B cell (primary cell): Measurements from ENCODE around the gene PHLPP1. TPM values are rescaled to one million over a fixed set of nuclear protein-coding genes. Genes with fewer than 3 reads are reported as not detected.

Experiments
- ATAC-seq: fragments of 200-7000 bp; cut with Tn5 transposase; one replicate; pipeline ENCODE4 v1.10.0; 2021; ENCODE audit warnings: low read depth, mild to moderate bottlenecking, moderate number of reproducible peaks, moderate library complexity
- CTCF ChIA-PET: fragments of 350-600 bp; sonication (Branson Sonifier 250); formaldehyde crosslinking; loops from one replicate; lab custom pipeline; 2021; ENCODE audit warnings: antibody characterized with exemption, inconsistent platforms; lab: Charles Lee
- POLR2A ChIA-PET: fragments of 350-600 bp; sonication (Branson Sonifier 250); formaldehyde crosslinking; loops from one replicate; lab custom pipeline; 2021; ENCODE audit warnings: antibody characterized with exemption; lab: Charles Lee
- DNase-seq: peaks from one replicate; pipeline ENCODE4 v3.0.0; 2013
- H2AFZ ChIP-seq: 2 replicates; pipeline ENCODE4 v1.6.1; 2012; ENCODE audit warnings: mild to moderate bottlenecking, low read depth, low read length; ENCODE audit not compliant: insufficient read depth, poor library complexity, severe bottlenecking
- H3K27ac ChIP-seq, 2 donors: 1 replicate in 1 of 2; 2 replicates in 1 of 2; pipeline ENCODE4 v1.5.1; 2012 to 2013; ENCODE audit warnings: low read length in 2 of 2, mild to moderate bottlenecking in 2 of 2, moderate library complexity in 1 of 2
- H3K27me3 ChIP-seq, 4 experiments: fragments of 200-600 bp in 1 of 4; sonication (generic) in 1 of 4; replicated peaks in 1 of 4; 1 replicate in 2 of 4; 2 replicates in 2 of 4; pipeline versions ENCODE4 v1.6.1 to v1.7.0; 2013 to 2016; ENCODE audit warnings: low read length in 3 of 4, mild to moderate bottlenecking in 2 of 4, mixed read lengths in 1 of 4, moderate library complexity in 1 of 4; ENCODE audit not compliant: insufficient read depth in 4 of 4, control insufficient read depth in 3 of 4; ENCODE audit errors: control extremely low read depth in 1 of 4
- H3K36me3 ChIP-seq, 2 experiments: replicated peaks in 1 of 2; 1 replicate in 1 of 2; 2 replicates in 1 of 2; pipeline versions ENCODE4 v1.6.1 to v1.7.1; 2013; ENCODE audit warnings: low read length in 1 of 2; ENCODE audit not compliant: insufficient read depth in 2 of 2, control insufficient read depth in 1 of 2; ENCODE audit errors: control extremely low read depth in 1 of 2, extremely low read depth in 1 of 2
- H3K4me1 ChIP-seq, 2 donors: fragments of 200-600 bp in 1 of 2; sonication (generic) in 1 of 2; 1 replicate in 1 of 2; 2 replicates in 1 of 2; pipeline versions ENCODE4 v1.5.1 to v1.6.1; 2013 to 2017; ENCODE audit warnings: low read length in 2 of 2; ENCODE audit not compliant: control insufficient read depth in 2 of 2, insufficient read depth in 2 of 2
- H3K4me2 ChIP-seq: replicated peaks from 2 replicates; pipeline ENCODE3; 2012; ENCODE audit warnings: mild to moderate bottlenecking, low read depth, low read length; ENCODE audit not compliant: poor library complexity, severe bottlenecking
- H3K4me3 ChIP-seq, 5 experiments: fragments of 200-600 bp in 1 of 5; sonication (generic) in 1 of 5; 1 replicate in 3 of 5; 2 replicates in 2 of 5; pipeline versions ENCODE4 v1.5.1 to v1.7.0; 2011 to 2016; ENCODE audit warnings: low read length in 4 of 5, mild to moderate bottlenecking in 4 of 5, low read depth in 2 of 5, control low read depth in 1 of 5, moderate library complexity in 1 of 5; ENCODE audit not compliant: insufficient read depth in 1 of 5; ENCODE audit errors: control extremely low read depth in 1 of 5, extremely low read depth in 1 of 5
- H3K79me2 ChIP-seq: fragments of 200-600 bp; sonication (generic); one replicate; pipeline ENCODE4 v1.6.0; 2016; ENCODE audit warnings: low read length; ENCODE audit not compliant: control insufficient read depth, insufficient read depth
- H3K9ac ChIP-seq: fragments of 200-600 bp; sonication (generic); 2 replicates; pipeline ENCODE4 v1.6.1; 2017; ENCODE audit warnings: mild to moderate bottlenecking, low read length, moderate library complexity
- H3K9me3 ChIP-seq, 3 donors: one replicate each; pipeline versions ENCODE4 v1.6.1 to v1.7.1; 2013; ENCODE audit warnings: low read length in 2 of 3; ENCODE audit not compliant: control insufficient read depth in 2 of 3, insufficient read depth in 1 of 3; ENCODE audit errors: control extremely low read depth in 1 of 3
- H4K20me1 ChIP-seq: 2 replicates; pipeline ENCODE4 v1.6.0; 2012; ENCODE audit warnings: mild to moderate bottlenecking, low read length; ENCODE audit not compliant: insufficient read depth, control insufficient read depth, poor library complexity, severe bottlenecking
- H3K27ac Mint-ChIP-seq: one replicate; pipeline ENCODE4 v1.8.0; 2021; ENCODE audit warnings: mixed read lengths
- H3K27me3 Mint-ChIP-seq: one replicate; pipeline ENCODE4 v1.8.0; 2021; ENCODE audit warnings: mixed read lengths
- H3K4me1 Mint-ChIP-seq: one replicate; pipeline ENCODE4 v1.8.0; 2021; ENCODE audit warnings: mixed read lengths
- H3K4me3 Mint-ChIP-seq: one replicate; pipeline ENCODE4 v1.8.0; 2021; ENCODE audit warnings: mixed read lengths
- H3K9me3 Mint-ChIP-seq: one replicate; pipeline ENCODE4 v1.8.0; 2022; ENCODE audit warnings: mixed read lengths; ENCODE audit not compliant: insufficient read depth
- EZH2 ChIP-seq: IDR thresholded peaks from 2 replicates; pipeline ENCODE4 v1.6.1; 2012; ENCODE audit warnings: borderline replicate concordance, low read depth, mild to moderate bottlenecking, moderate library complexity, low read length; ENCODE audit not compliant: insufficient read depth, poor library complexity, severe bottlenecking
- WGBS: methylation state at CpG from one replicate; pipeline ENCODE4 v1.1.5; 2013; ENCODE audit warnings: missing lambda C conversion rate; ENCODE audit not compliant: insufficient coverage; 5-methylcytosine and 5-hydroxymethylcytosine counted together
- intact Hi-C: fragments of 100-400 bp; cut with micrococcal nuclease; formaldehyde crosslinking; loops from one replicate; pipeline ENCODE4 v1.10.0; 2022
- polyA plus RNA-seq: library from polyadenylated mRNA; depleted of rRNA; stranded (reverse); fragments of >200 nt; gene quantifications from 2 replicates; pipeline ENCODE4 v1.2.3, GENCODE V29; 2012
- total RNA-seq, 2 donors: library from RNA; stranded (reverse); fragments of 120-200 nt in 1 of 2; gene quantifications; 1 replicate in 1 of 2; 2 replicates in 1 of 2; pipeline versions ENCODE4 v1.2.3 to v1.2.4, GENCODE V29; 2013 to 2022
- TF ChIP-seq, protein P1 (sequence below): fragments of 200-600 bp; IDR thresholded peaks from one replicate; pipeline ENCODE4 v1.8.0; 2022; ENCODE audit warnings: antibody characterized with exemption, mild to moderate bottlenecking

Gene PHLPP1
- total and polyA plus RNA-seq, 2 donors (not counting 1 experiment from before 2014, with no cell fraction given) = 3.0 to 20.7 TPM

- H4K20me1 ChIP-seq = no peaks in the 10 kb centered on the region
- no peak for TF ChIP-seq EZH2
- TF ChIP-seq, protein P1, sequence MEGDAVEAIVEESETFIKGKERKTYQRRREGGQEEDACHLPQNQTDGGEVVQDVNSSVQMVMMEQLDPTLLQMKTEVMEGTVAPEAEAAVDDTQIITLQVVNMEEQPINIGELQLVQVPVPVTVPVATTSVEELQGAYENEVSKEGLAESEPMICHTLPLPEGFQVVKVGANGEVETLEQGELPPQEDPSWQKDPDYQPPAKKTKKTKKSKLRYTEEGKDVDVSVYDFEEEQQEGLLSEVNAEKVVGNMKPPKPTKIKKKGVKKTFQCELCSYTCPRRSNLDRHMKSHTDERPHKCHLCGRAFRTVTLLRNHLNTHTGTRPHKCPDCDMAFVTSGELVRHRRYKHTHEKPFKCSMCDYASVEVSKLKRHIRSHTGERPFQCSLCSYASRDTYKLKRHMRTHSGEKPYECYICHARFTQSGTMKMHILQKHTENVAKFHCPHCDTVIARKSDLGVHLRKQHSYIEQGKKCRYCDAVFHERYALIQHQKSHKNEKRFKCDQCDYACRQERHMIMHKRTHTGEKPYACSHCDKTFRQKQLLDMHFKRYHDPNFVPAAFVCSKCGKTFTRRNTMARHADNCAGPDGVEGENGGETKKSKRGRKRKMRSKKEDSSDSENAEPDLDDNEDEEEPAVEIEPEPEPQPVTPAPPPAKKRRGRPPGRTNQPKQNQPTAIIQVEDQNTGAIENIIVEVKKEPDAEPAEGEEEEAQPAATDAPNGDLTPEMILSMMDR = no peak
- WGBS = 96% methylated on average over 4 of the region's 4 CpGs
- Mint-ChIP-seq H3K27me3 (no peaks in the 10 kb centered on the region), H3K9me3 (peaks cover 8% of the 10 kb centered on the region), H3K4me3 (no peak overlapping the region), H3K4me1 (no peaks in the 10 kb centered on the region), H3K27ac (no peak overlapping the region)
- no peak overlapping the region for H3K27ac ChIP-seq
- no peak overlapping the region for H3K4me3 ChIP-seq
- no peaks in the 10 kb centered on the region for H3K27me3 ChIP-seq
- ChIA-PET CTCF (no interaction called here), POLR2A (no interaction called here)
- intact Hi-C loops = no loop called here
- no peaks in the 10 kb centered on the region for H3K79me2 ChIP-seq
- H3K9me3 ChIP-seq = peaks cover 1 to 24% (median 11%) of the 10 kb centered on the region in 3 donors
- DNase-seq = no peak
- H2AFZ ChIP-seq = no peak overlapping the region
- ATAC-seq = no peak
- H3K9ac ChIP-seq = no peak overlapping the region
- H3K36me3 ChIP-seq = no peaks in the 10 kb centered on the region
- no peaks in the 10 kb centered on the region for H3K4me1 ChIP-seq
- no peak overlapping the region for H3K4me2 ChIP-seq
These were observed 31.4 kb upstream of the PHLPP1 start for GRCh38 chr18:62683935-62684334.

GRCh38 chr18:62688743-62689317 lies 26.5 kb upstream of the PHLPP1 start:
- Histone ChIP-seq H3K27ac (no peak overlapping the region), H2AFZ (no peak overlapping the region), H3K4me1 (no peaks in the 10 kb centered on the region), H3K9ac (no peak overlapping the region), H3K9me3 (peaks cover 3 to 34% (median 24%) of the 10 kb centered on the region in 3 donors), H3K36me3 (no peaks in the 10 kb centered on the region), H3K4me3 (no peak overlapping the region), H3K79me2 (no peaks in the 10 kb centered on the region), H3K27me3 (no peaks in the 10 kb centered on the region), H4K20me1 (no peaks in the 10 kb centered on the region), H3K4me2 (no peak overlapping the region)
- ATAC-seq = no peak
- no peaks in the 10 kb centered on the region for H3K4me1 Mint-ChIP-seq
- intact Hi-C loops = no loop called here
- 100% methylated on average over 6 of the region's 7 CpGs for WGBS
- no peak overlapping the region for H3K4me3 Mint-ChIP-seq
- CTCF ChIA-PET = no interaction called here
- no peak overlapping the region for H3K27ac Mint-ChIP-seq
- H3K9me3 Mint-ChIP-seq = peaks cover 20% of the 10 kb centered on the region
- H3K27me3 Mint-ChIP-seq = peaks cover 6% of the 10 kb centered on the region
- POLR2A ChIA-PET = no interaction called here
- no peak for DNase-seq
- TF ChIP-seq, protein P1 = no peak
- no peak for TF ChIP-seq EZH2
